Gastrocnemius medialis (tissue), 4 donors: Measurements from ENCODE around the gene ANKRD55.

ENCODE experiments used
- POLR2A ChIP-seq, 2 donors: fragments of 450-650 bp; IDR thresholded peaks; one replicate each; pipeline ENCODE4 v1.6.1; 2017; ENCODE audit warnings: antibody characterized with exemption in 2 of 2, mild to moderate bottlenecking in 2 of 2, moderate library complexity in 2 of 2
- TF ChIP-seq, protein P1 (sequence below), 5 experiments: fragments of 450-650 bp in 3 of 5; fragments of 200-600 bp in 2 of 5; sonication (generic) in 2 of 5; IDR thresholded peaks in 4 of 5; conservative IDR thresholded peaks in 1 of 5; 1 replicate in 4 of 5; 2 replicates in 1 of 5; pipeline ENCODE4 v1.5.1; 2016 to 2019; ENCODE audit warnings: antibody characterized with exemption in 5 of 5, mild to moderate bottlenecking in 3 of 5, moderate library complexity in 3 of 5

DNA sequence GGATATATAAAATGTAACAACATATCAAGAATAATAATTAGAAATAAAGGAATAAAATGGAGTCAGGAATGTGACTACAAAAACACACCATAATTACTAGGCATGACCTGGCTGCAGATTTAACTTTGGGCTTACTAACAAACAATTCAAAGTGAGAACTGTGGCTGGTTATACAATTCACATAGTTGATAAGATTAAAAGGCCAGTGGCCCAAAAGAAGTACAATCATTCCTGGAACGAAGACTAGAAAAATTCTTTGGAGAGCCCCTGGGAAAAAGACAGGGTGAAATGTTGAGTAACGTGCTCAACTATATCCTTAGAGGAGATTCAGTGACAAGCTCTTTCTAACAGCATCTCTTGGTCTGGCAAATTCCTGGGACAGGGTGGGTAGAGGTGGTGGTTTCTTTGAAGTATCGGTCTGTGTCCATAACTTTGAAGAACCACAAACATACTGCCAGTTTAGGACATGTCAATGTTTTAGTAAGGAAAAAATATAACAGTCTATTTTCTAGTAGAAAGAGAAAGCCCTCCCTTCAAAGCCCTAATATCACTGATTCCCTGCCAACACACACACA is 163.4 kb downstream of the ANKRD55 start:
- TF ChIP-seq, protein P1, sequence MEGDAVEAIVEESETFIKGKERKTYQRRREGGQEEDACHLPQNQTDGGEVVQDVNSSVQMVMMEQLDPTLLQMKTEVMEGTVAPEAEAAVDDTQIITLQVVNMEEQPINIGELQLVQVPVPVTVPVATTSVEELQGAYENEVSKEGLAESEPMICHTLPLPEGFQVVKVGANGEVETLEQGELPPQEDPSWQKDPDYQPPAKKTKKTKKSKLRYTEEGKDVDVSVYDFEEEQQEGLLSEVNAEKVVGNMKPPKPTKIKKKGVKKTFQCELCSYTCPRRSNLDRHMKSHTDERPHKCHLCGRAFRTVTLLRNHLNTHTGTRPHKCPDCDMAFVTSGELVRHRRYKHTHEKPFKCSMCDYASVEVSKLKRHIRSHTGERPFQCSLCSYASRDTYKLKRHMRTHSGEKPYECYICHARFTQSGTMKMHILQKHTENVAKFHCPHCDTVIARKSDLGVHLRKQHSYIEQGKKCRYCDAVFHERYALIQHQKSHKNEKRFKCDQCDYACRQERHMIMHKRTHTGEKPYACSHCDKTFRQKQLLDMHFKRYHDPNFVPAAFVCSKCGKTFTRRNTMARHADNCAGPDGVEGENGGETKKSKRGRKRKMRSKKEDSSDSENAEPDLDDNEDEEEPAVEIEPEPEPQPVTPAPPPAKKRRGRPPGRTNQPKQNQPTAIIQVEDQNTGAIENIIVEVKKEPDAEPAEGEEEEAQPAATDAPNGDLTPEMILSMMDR (IDR thresholded peaks at IDR 0.05 in 4 of 5, conservative IDR thresholded peaks at IDR 0.05 in 1 of 5): no peak
- no peak for TF ChIP-seq POLR2A (IDR thresholded peaks at IDR 0.05)
